H1 (cell line): Measurements from ENCODE around the gene RELT. TPM values are rescaled to one million over a fixed set of nuclear protein-coding genes. Genes with fewer than 3 reads are reported as not detected.

Source experiments
- CTCF ChIA-PET: fragments of 300-600 bp; sonication (Branson Sonifier 250); formaldehyde crosslinking; loops from one replicate; lab custom pipeline; 2021; ENCODE audit not compliant: partially characterized antibody; lab: Charles Lee
- POLR2A ChIA-PET: fragments of 300-600 bp; sonication (Branson Sonifier 250); formaldehyde crosslinking; loops from one replicate; lab custom pipeline; 2021; ENCODE audit warnings: inconsistent platforms; ENCODE audit not compliant: partially characterized antibody; lab: Charles Lee
- DNase-seq, 2 experiments: peaks; one replicate each; pipeline versions ENCODE4 v3.0.0 to v3.0.0-alpha.2; 2010 to 2022; ENCODE audit warnings: low spot score in 2 of 2, low read depth in 1 of 2, mixed read lengths in 1 of 2
- FAIRE-seq: peaks from 2 replicates; lab custom pipeline; 2011; peaks lifted over from hg19 to GRCh38; lab: Jason Lieb, UNC
- H2AFZ ChIP-seq: 2 replicates; pipeline ENCODE4 v1.8.1; 2012; ENCODE audit warnings: low read length, inconsistent platforms
- H2AK5ac ChIP-seq: 2 replicates; pipeline ENCODE4 v1.6.1; 2013; ENCODE audit warnings: low read depth, low read length
- H2BK120ac ChIP-seq: replicated peaks from 2 replicates; pipeline ENCODE3; 2013; ENCODE audit warnings: low read depth, low read length, inconsistent platforms
- H2BK12ac ChIP-seq: 2 replicates; pipeline ENCODE4 v1.6.1; 2013; ENCODE audit warnings: low read depth, low read length
- H2BK15ac ChIP-seq: 2 replicates; pipeline ENCODE4 v1.6.1; 2013; ENCODE audit warnings: low read length
- H2BK20ac ChIP-seq: 2 replicates; pipeline ENCODE4 v1.6.1; 2013; ENCODE audit warnings: low read length
- H2BK5ac ChIP-seq: 2 replicates; pipeline ENCODE4 v1.6.1; 2013; ENCODE audit warnings: low read depth, low read length
- H3K14ac ChIP-seq: 2 replicates; pipeline ENCODE4 v1.6.1; 2013; ENCODE audit warnings: inconsistent platforms; ENCODE audit not compliant: insufficient read length
- H3K18ac ChIP-seq: 2 replicates; pipeline ENCODE4 v1.6.1; 2013; ENCODE audit warnings: low read length; ENCODE audit errors: extremely low read depth
- H3K23ac ChIP-seq: 2 replicates; pipeline ENCODE4 v1.6.1; 2013; ENCODE audit warnings: inconsistent platforms; ENCODE audit not compliant: insufficient read length
- H3K23me2 ChIP-seq: 2 replicates; pipeline ENCODE4 v1.6.1; 2013; ENCODE audit warnings: low read depth, low read length
- H3K27ac ChIP-seq: 2 replicates; pipeline ENCODE4 v1.6.1; 2011; ENCODE audit warnings: low read depth, low read length, inconsistent platforms
- H3K27me3 ChIP-seq, 4 experiments: replicated peaks in 1 of 4; 1 replicate in 1 of 4; 2 replicates in 3 of 4; pipeline versions ENCODE4 v1.6.1 to v1.8.1; 2011 to 2013; ENCODE audit warnings: low read length in 3 of 4, mild to moderate bottlenecking in 3 of 4, inconsistent platforms in 2 of 4, mixed read lengths in 2 of 4, moderate library complexity in 1 of 4; ENCODE audit not compliant: control insufficient read depth in 3 of 4, insufficient read depth in 3 of 4; ENCODE audit errors: extremely low read depth in 1 of 4
- H3K36me3 ChIP-seq, 4 experiments: 2 replicates each; pipeline versions ENCODE4 v1.6.1 to v1.8.1; 2011 to 2013; ENCODE audit warnings: mild to moderate bottlenecking in 4 of 4, low read length in 3 of 4, moderate library complexity in 2 of 4, control low read depth in 1 of 4, inconsistent platforms in 1 of 4; ENCODE audit not compliant: insufficient read depth in 4 of 4, control insufficient read depth in 2 of 4
- H3K4ac ChIP-seq: replicated peaks from 2 replicates; pipeline ENCODE3; 2013; ENCODE audit warnings: low read length, low read depth, mixed read lengths, inconsistent platforms; ENCODE audit not compliant: insufficient read length
- H3K4me1 ChIP-seq, 4 experiments: replicated peaks in 1 of 4; 1 replicate in 1 of 4; 2 replicates in 3 of 4; pipeline versions ENCODE4 v1.6.1 to v1.8.1; 2011 to 2013; ENCODE audit warnings: low read length in 3 of 4, inconsistent platforms in 2 of 4, mixed read lengths in 1 of 4; ENCODE audit not compliant: insufficient read depth in 4 of 4, control insufficient read depth in 3 of 4
- H3K4me2 ChIP-seq, 2 experiments: 2 replicates each; pipeline versions ENCODE4 v1.6.1 to v1.8.1; 2011 to 2013; ENCODE audit warnings: low read depth in 2 of 2, low read length in 2 of 2, control low read depth in 1 of 2, inconsistent platforms in 1 of 2, mild to moderate bottlenecking in 1 of 2; ENCODE audit not compliant: insufficient read depth in 1 of 2
- H3K4me3 ChIP-seq, 4 experiments: fragments of 200-600, 300-600 bp in 1 of 4; sonication (generic), shearing (Covaris generic), sonication (Bioruptor Twin) in 1 of 4; 2 replicates each; pipeline versions ENCODE4 v1.5.1 to v1.8.1; 2011 to 2016; ENCODE audit warnings: low read length in 4 of 4, low read depth in 3 of 4, control low read depth in 2 of 4, inconsistent platforms in 2 of 4, mild to moderate bottlenecking in 2 of 4, mixed read lengths in 1 of 4, moderate library complexity in 1 of 4; ENCODE audit not compliant: insufficient read depth in 2 of 4; ENCODE audit errors: extremely low read depth in 1 of 4
- H3K56ac ChIP-seq: replicated peaks from 2 replicates; pipeline ENCODE3; 2013; ENCODE audit warnings: low read depth, mild to moderate bottlenecking, mixed read lengths, low read length, inconsistent platforms; ENCODE audit not compliant: insufficient read length
- H3K79me1 ChIP-seq: 2 replicates; pipeline ENCODE4 v1.6.1; 2013; ENCODE audit warnings: low read depth, low read length, control low read depth
- H3K79me2 ChIP-seq, 2 experiments: 2 replicates each; pipeline versions ENCODE4 v1.6.1 to v1.8.1; 2012 to 2013; ENCODE audit warnings: low read length in 2 of 2, mild to moderate bottlenecking in 2 of 2, inconsistent platforms in 1 of 2; ENCODE audit not compliant: insufficient read depth in 2 of 2, control insufficient read depth in 1 of 2
- H3K9ac ChIP-seq, 4 experiments: replicated peaks in 1 of 4; 1 replicate in 1 of 4; 2 replicates in 3 of 4; pipeline versions ENCODE4 v1.6.1 to v1.8.1; 2011 to 2013; ENCODE audit warnings: low read depth in 3 of 4, low read length in 3 of 4, control low read depth in 2 of 4, mild to moderate bottlenecking in 2 of 4, moderate library complexity in 2 of 4, inconsistent platforms in 1 of 4; ENCODE audit errors: extremely low read depth in 1 of 4
- H3K9me3 ChIP-seq, 2 experiments: 2 replicates each; pipeline versions ENCODE4 v1.6.1 to v1.8.1; 2012 to 2013; ENCODE audit warnings: mild to moderate bottlenecking in 2 of 2, moderate library complexity in 2 of 2, control low read depth in 1 of 2, inconsistent platforms in 1 of 2, low read depth in 1 of 2, low read length in 1 of 2, mixed read lengths in 1 of 2; ENCODE audit not compliant: insufficient read depth in 2 of 2
- H4K20me1 ChIP-seq, 2 experiments: replicated peaks in 1 of 2; 2 replicates each; pipeline versions ENCODE3 to v1.8.1; 2011 to 2013; ENCODE audit warnings: inconsistent platforms in 2 of 2, low read length in 2 of 2, mild to moderate bottlenecking in 1 of 2; ENCODE audit not compliant: insufficient read depth in 2 of 2, control insufficient read depth in 1 of 2
- H4K5ac ChIP-seq: 2 replicates; pipeline ENCODE4 v1.6.1; 2013; ENCODE audit warnings: low read length, low read depth, mixed read lengths, inconsistent platforms; ENCODE audit not compliant: insufficient read length
- H4K8ac ChIP-seq: 2 replicates; pipeline ENCODE4 v1.8.0; 2013; ENCODE audit warnings: mild to moderate bottlenecking, moderate library complexity, low read length, inconsistent platforms; ENCODE audit not compliant: insufficient read depth; ENCODE audit errors: extremely low read depth
- H4K91ac ChIP-seq: replicated peaks from 2 replicates; pipeline ENCODE3; 2013; ENCODE audit warnings: low read length, mixed read lengths, inconsistent platforms; ENCODE audit not compliant: insufficient read length
- BACH1 ChIP-seq: IDR thresholded peaks from 2 replicates; pipeline ENCODE4 v1.6.1; 2012; ENCODE audit warnings: low read length, improper control_type of control experiment
- CTCF ChIP-seq, 3 experiments: IDR thresholded peaks; 1 replicate in 2 of 3; 2 replicates in 1 of 3; pipeline versions ENCODE4 v1.5.1 to v1.6.1; 2011; ENCODE audit warnings: low read length in 3 of 3, mild to moderate bottlenecking in 3 of 3, inconsistent platforms in 2 of 3, low read depth in 1 of 3, moderate library complexity in 1 of 3; ENCODE audit not compliant: insufficient read depth in 1 of 3; ENCODE audit errors: control extremely low read depth in 1 of 3
- E2F6 ChIP-seq: IDR thresholded peaks from 2 replicates; pipeline ENCODE4 v1.6.1; 2012; ENCODE audit warnings: inconsistent platforms
- MAX ChIP-seq: IDR thresholded peaks from 2 replicates; pipeline ENCODE4 v1.6.1; 2012; ENCODE audit warnings: inconsistent platforms
- WGBS, 2 experiments: shearing (Covaris generic) in 1 of 2; methylation state at CpG; one replicate each; pipeline versions ENCODE4 v1.1.6 to v1.1.7; 2013 to 2015; ENCODE audit warnings: low lambda C conversion rate in 2 of 2, mixed read lengths in 2 of 2, inconsistent platforms in 1 of 2, low coverage in 1 of 2, missing lambda C conversion rate in 1 of 2; ENCODE audit not compliant: insufficient replicate concordance in 2 of 2, insufficient coverage in 1 of 2, insufficient read length in 1 of 2; ENCODE audit errors: extremely low coverage in 1 of 2, missing lambda C conversion rate in 1 of 2; 5-methylcytosine and 5-hydroxymethylcytosine counted together
- polyA plus RNA-seq, 7 experiments: library from polyadenylated mRNA; depleted of rRNA in 3 of 7; stranded (reverse) in 5 of 7; unstranded in 2 of 7; fragments of >200 nt in 5 of 7; fragments of 200-250 nt in 2 of 7; gene quantifications; 1 replicate in 5 of 7; 2 replicates in 1 of 7; 4 replicates in 1 of 7; pipeline versions ENCODE4 v1.2.1 to v1.2.3, GENCODE V29; 2011 to 2013; ENCODE audit warnings: missing spikeins in 2 of 7, mixed read lengths in 2 of 7
- total RNA-seq: library from RNA; stranded (reverse); fragmentation: NEBNext Ultra II Directional; extraction: Animal tissue kit (Norgen Biotek cat#: 25700); gene quantifications from 2 replicates; pipeline ENCODE4 v1.2.1, GENCODE V29; 2021

RELT gene
- total and polyA plus RNA-seq, 2 of the 8 experiments (the other 6 are each of a cell fraction or from before 2014, with no cell fraction given) = 3.4 to 5.7 TPM

DNA sequence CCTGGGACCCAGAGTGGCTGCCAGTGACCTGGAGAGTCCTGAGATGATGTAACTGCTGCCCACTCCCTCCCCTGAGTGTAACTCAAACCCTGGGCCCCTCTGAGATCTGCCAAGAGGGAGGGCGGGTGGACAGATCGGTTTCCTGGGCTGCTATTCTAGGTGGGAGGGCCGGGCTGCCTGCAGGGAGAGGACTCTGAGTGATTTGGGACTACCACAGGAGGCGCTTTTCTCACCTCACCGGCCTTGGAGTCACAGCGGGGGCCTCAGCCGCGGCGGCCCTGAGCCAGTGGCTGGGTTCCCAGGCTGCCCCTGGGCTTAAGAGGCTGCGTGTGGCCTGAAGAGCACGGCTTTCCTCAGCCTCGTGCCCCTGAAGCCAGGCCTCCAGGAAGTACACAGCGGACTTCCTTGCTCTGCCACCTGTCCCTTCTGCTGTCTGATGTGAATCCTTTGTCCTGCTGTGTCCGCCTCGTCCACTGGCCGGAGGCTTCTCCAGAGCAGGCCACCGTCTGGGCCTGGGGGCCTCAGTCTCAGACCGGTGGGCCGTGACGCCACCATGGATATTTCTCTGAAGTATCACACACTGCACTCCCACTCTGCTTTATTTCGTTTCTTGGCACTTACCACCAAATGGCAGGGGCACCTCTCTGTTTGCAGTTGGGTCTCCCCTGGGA is 11.5 kb downstream of the RELT start:
- Histone ChIP-seq H3K27ac (no peak overlapping the region), H3K79me1 (0 out of 2 replicates have a peak, but pooled peaks cover 3% of the 10 kb centered on the region), H3K4me1 (peaks cover 0 to 11% (median 0%) of the 10 kb centered on the region in 4 experiments; a peak in 1 of 7 replicates), H2BK20ac (no peak overlapping the region), H2BK5ac (peak overlapping the region; percentile 71; the same call in 1 of the 2 replicates), H3K4me2 (no peak overlapping the region), H4K20me1 (peaks cover 3 to 10% of the 10 kb centered on the region in 2 experiments), H2AFZ (no peak overlapping the region), H3K9ac (no peak overlapping the region), H3K18ac (no peak overlapping the region; the same call in 1 of the 2 replicates), H2BK120ac (no peak overlapping the region), H3K14ac (no peak overlapping the region), H3K4ac (no peak overlapping the region), H3K79me2 (peaks cover 0 to 3% of the 10 kb centered on the region in 2 experiments; a peak in 1 of 4 replicates), H4K8ac (peak overlapping the region; percentile 72; the same call in 1 of the 2 replicates), H2AK5ac (no peak overlapping the region), H4K91ac (no peak overlapping the region), H4K5ac (no peak overlapping the region), H3K4me3 (no peak overlapping the region), H3K27me3 (no peaks in the 10 kb centered on the region), H2BK15ac (no peak overlapping the region), H3K36me3 (no peaks in the 10 kb centered on the region), H3K56ac (no peak overlapping the region), H2BK12ac (0 out of 2 replicates have a peak overlapping the region, but pooled peaks have one; percentile 39), H3K9me3 (no peaks in the 10 kb centered on the region), H3K23ac (no peak overlapping the region), H3K23me2 (no peaks in the 10 kb centered on the region)
- DNase-seq (no peak), FAIRE-seq (no peak)
- WGBS, 2 experiments = 89% methylated on average over 21 of the region's 21 CpGs; no CpG with 5 or more reads in 1 of the 2 experiments
- ChIA-PET POLR2A (interaction anchor here (0.5 to 1.8 kb wide), 4 partner anchors 8 to 44 kb away, joined by 3 to 5 read pairs (median 4); no protein-coding TSS in a partner anchor), CTCF (interaction anchor here (0.6 to 59.1 kb wide), 10 partner anchors 8 to 747 kb away, joined by 3 to 1456 read pairs (median 6); no protein-coding TSS in a partner anchor)
- TF ChIP-seq MAX = 0 out of 2 replicates have a peak, but pooled peaks have one; percentile 6
- no peak for TF ChIP-seq CTCF (IDR thresholded peaks at IDR 0.05; ENCODE audit: control extremely low read depth in 1 of 3, insufficient read depth in 1 of 3, low read depth in 1 of 3, low read length in 3 of 3)
- TF ChIP-seq E2F6 = 0 out of 2 replicates have a peak, but pooled peaks have one; percentile 11
- TF ChIP-seq BACH1 = no peak
